Endothelial cell (in vitro differentiated cells): ENCODE results near the gene NATD1. TPM values are rescaled to one million over a fixed set of nuclear protein-coding genes. Genes with fewer than 3 reads are reported as not detected.
A peak's percentile ranks its signal among the peaks of the same experiment; 100 is the strongest.

ENCODE experiments used
- DNase-seq: peaks from one replicate; pipeline ENCODE4 v3.0.0; 2021; ENCODE audit warnings: low spot score
- H3K27ac Mint-ChIP-seq: one replicate; pipeline ENCODE4 v1.8.0; 2021; ENCODE audit warnings: mixed read lengths, inconsistent platforms; ENCODE audit not compliant: unreplicated experiment
- H3K27me3 Mint-ChIP-seq: one replicate; pipeline ENCODE4 v1.8.0; 2021; ENCODE audit warnings: mild to moderate bottlenecking, moderate library complexity, mixed read lengths, inconsistent platforms; ENCODE audit not compliant: unreplicated experiment
- H3K36me3 Mint-ChIP-seq: one replicate; pipeline ENCODE4 v1.8.0; 2021; ENCODE audit warnings: mild to moderate bottlenecking, low read depth, mixed read lengths, inconsistent platforms; ENCODE audit not compliant: unreplicated experiment
- H3K4me1 Mint-ChIP-seq: one replicate; pipeline ENCODE4 v1.8.0; 2021; ENCODE audit warnings: mild to moderate bottlenecking, mixed read lengths, inconsistent platforms; ENCODE audit not compliant: unreplicated experiment
- H3K4me3 Mint-ChIP-seq: one replicate; pipeline ENCODE4 v1.8.0; 2021; ENCODE audit warnings: mild to moderate bottlenecking, mixed read lengths, inconsistent platforms; ENCODE audit not compliant: unreplicated experiment
- H3K9me3 Mint-ChIP-seq: one replicate; pipeline ENCODE4 v1.8.0; 2021; ENCODE audit warnings: mixed read lengths, inconsistent platforms; ENCODE audit not compliant: unreplicated experiment
- CTCF ChIP-seq: fragments of 200-600 bp; sonication (generic); IDR thresholded peaks from one replicate; pipeline ENCODE4 v1.5.0; 2021; ENCODE audit warnings: antibody characterized with exemption; ENCODE audit not compliant: unreplicated experiment
- total RNA-seq: library from RNA; stranded (reverse); fragmentation: NEBNext Ultra II Directional; extraction: Animal tissue kit (Norgen Biotek cat#: 25700); gene quantifications from one replicate; pipeline ENCODE4 v1.2.1, GENCODE V29; 2021; ENCODE audit not compliant: unreplicated experiment

Gene NATD1
- total RNA-seq, 1 donor from 2014 or later, result 30.3 TPM

GRCh38 chr17:21201298-21201595, 52.0 kb downstream of the NATD1 start:
- TF ChIP-seq CTCF, result no peak
- Mint-ChIP-seq H3K4me1 (peaks cover 39% of the 10 kb centered on the region), H3K27ac (no peak overlapping the region), H3K36me3 (peaks cover 28% of the 10 kb centered on the region), H3K4me3 (no peak overlapping the region), H3K9me3 (no peaks in the 10 kb centered on the region), H3K27me3 (peaks cover 12% of the 10 kb centered on the region)
- no peak for DNase-seq

GRCh38 chr17:21200590-21201297, 52.5 kb downstream of the NATD1 start:
- H3K36me3 Mint-ChIP-seq, result peaks cover 26% of the 10 kb centered on the region
- H3K4me3 Mint-ChIP-seq, result peak overlapping the region; percentile 57
- H3K27ac Mint-ChIP-seq, result peak overlapping the region; percentile 75
- H3K4me1 Mint-ChIP-seq, result peaks cover 39% of the 10 kb centered on the region
- DNase-seq, result no peak
- H3K27me3 Mint-ChIP-seq, result peaks cover 12% of the 10 kb centered on the region
- no peak for TF ChIP-seq CTCF
- no peaks in the 10 kb centered on the region for H3K9me3 Mint-ChIP-seq

- no peaks in the 10 kb centered on the region for H3K9me3 Mint-ChIP-seq
- no peak for DNase-seq
- peaks cover 33% of the 10 kb centered on the region for H3K4me1 Mint-ChIP-seq
- no peak for TF ChIP-seq CTCF
- peaks cover 21% of the 10 kb centered on the region for H3K36me3 Mint-ChIP-seq
- peaks cover 12% of the 10 kb centered on the region for H3K27me3 Mint-ChIP-seq
- no peak overlapping the region for H3K27ac Mint-ChIP-seq
- H3K4me3 Mint-ChIP-seq, result no peak overlapping the region
Measured at GRCh38 chr17:21199856-21200255, 53.4 kb downstream of the NATD1 start.

GRCh38 chr17:21199311-21199710, 53.9 kb downstream of the NATD1 start:
- no peaks in the 10 kb centered on the region for H3K9me3 Mint-ChIP-seq
- H3K36me3 Mint-ChIP-seq, result peaks cover 25% of the 10 kb centered on the region
- no peak overlapping the region for H3K4me3 Mint-ChIP-seq
- H3K27me3 Mint-ChIP-seq, result peaks cover 12% of the 10 kb centered on the region
- no peak for TF ChIP-seq CTCF
- peaks cover 33% of the 10 kb centered on the region for H3K4me1 Mint-ChIP-seq
- H3K27ac Mint-ChIP-seq, result peak overlapping the region; percentile 67
- no peak for DNase-seq

- DNase-seq, result no peak
- Mint-ChIP-seq H3K9me3 (no peaks in the 10 kb centered on the region), H3K4me1 (peaks cover 36% of the 10 kb centered on the region), H3K27ac (no peak overlapping the region), H3K27me3 (peaks cover 12% of the 10 kb centered on the region), H3K36me3 (peaks cover 27% of the 10 kb centered on the region), H3K4me3 (no peak overlapping the region)
- no peak for TF ChIP-seq CTCF
Measured at GRCh38 chr17:21198411-21198810, 54.8 kb downstream of the NATD1 start.
